Left forelimb (tissue), 1 donor: ENCODE data around the gene SVBP.
"Not testable (repeated sequence)": the region's sequence is repeated elsewhere in the genome, so short reads cannot be mapped to it uniquely, and the experiment has no call there.

Experiments
- DNase-seq: peaks from one replicate; pipeline ENCODE4 v3.0.0-alpha.2; 2018; ENCODE audit warnings: low spot score

SVBP gene

GRCh38 chr1:42841440-42842147 is 24.4 kb upstream of the SVBP start:
- no peak for DNase-seq

GRCh38 chr1:42841010-42841409 is 23.8 kb upstream of the SVBP start:
- DNase-seq: no peak

- DNase-seq: no peak
Observed at GRCh38 chr1:42838482-42839190, 21.4 kb upstream of the SVBP start.

- no peak for DNase-seq
Observed at GRCh38 chr1:42837709-42838108, 20.5 kb upstream of the SVBP start.

- no peak for DNase-seq
Observed at GRCh38 chr1:42835422-42835821, 18.2 kb upstream of the SVBP start.

GRCh38 chr1:42834803-42835202 is 17.6 kb upstream of the SVBP start:
- no peak for DNase-seq

- no peak for DNase-seq
Observed at GRCh38 chr1:42833981-42834380, 16.8 kb upstream of the SVBP start.

- DNase-seq: no peak
Observed at GRCh38 chr1:42832641-42833240, 15.5 kb upstream of the SVBP start.

- DNase-seq: no peak
Observed at GRCh38 chr1:42831273-42831672, 14.1 kb upstream of the SVBP start.

GRCh38 chr1:42830631-42831030 is 13.4 kb upstream of the SVBP start:
- no peak for DNase-seq

- DNase-seq: no peak
Observed at GRCh38 chr1:42825036-42825851, 8.0 kb upstream of the SVBP start.

GRCh38 chr1:42824481-42825035 is 7.4 kb upstream of the SVBP start:
- DNase-seq: no peak

GRCh38 chr1:42822800-42823392 is 5.7 kb upstream of the SVBP start:
- DNase-seq: no peak

- DNase-seq: no peak
Observed at GRCh38 chr1:42821690-42822089, 4.5 kb upstream of the SVBP start.

GRCh38 chr1:42820813-42821212 is 3.6 kb upstream of the SVBP start:
- no peak for DNase-seq

GRCh38 chr1:42817976-42818375 is 779 bp upstream of the SVBP start:
- no peak for DNase-seq

- DNase-seq: no peak
Observed at GRCh38 chr1:42817440-42817767, 207 bp upstream of the SVBP start.

GRCh38 chr1:42815941-42816584 is 1.1 kb downstream of the SVBP start:
- no peak for DNase-seq

- DNase-seq: not testable (repeated sequence)
Observed at GRCh38 chr1:42814815-42815214, 2.4 kb downstream of the SVBP start.

GRCh38 chr1:42807056-42807668 is 10.0 kb downstream of the SVBP start:
- DNase-seq: no peak

- DNase-seq: no peak
Observed at GRCh38 chr1:42806593-42806992, 10.6 kb downstream of the SVBP start.
